Uterus (tissue), 4 donors: ENCODE measurements around the gene MRNIP. TPM values are rescaled to one million over a fixed set of nuclear protein-coding genes. Genes with fewer than 3 reads are reported as not detected.

Experiments
- DNase-seq, 2 donors: peaks; one replicate each; pipeline ENCODE4 v3.0.0-alpha.2; 2019 to 2020
- H3K27ac ChIP-seq, 2 donors: fragments of 200-600 bp; sonication (generic); 1 replicate in 1 of 2; 2 replicates in 1 of 2; pipeline ENCODE4 v1.5.1; 2016 to 2018
- H3K27me3 ChIP-seq, 2 donors: fragments of 200-600 bp; sonication (generic); one replicate each; pipeline ENCODE4 v1.5.1; 2018 to 2019; ENCODE audit warnings: control low read depth in 1 of 2
- H3K36me3 ChIP-seq, 2 donors: fragments of 200-600 bp; sonication (generic); one replicate each; pipeline ENCODE4 v1.5.1; 2019; ENCODE audit warnings: control low read depth in 1 of 2
- H3K4me1 ChIP-seq, 2 donors: fragments of 200-600 bp; sonication (generic); one replicate each; pipeline ENCODE4 v1.5.1; 2018 to 2019; ENCODE audit warnings: control low read depth in 1 of 2
- H3K4me3 ChIP-seq, 2 donors: fragments of 200-600 bp; sonication (generic); 1 replicate in 1 of 2; 2 replicates in 1 of 2; pipeline ENCODE4 v1.5.1; 2018 to 2019; ENCODE audit warnings: mild to moderate bottlenecking in 1 of 2
- H3K9me3 ChIP-seq, 2 donors: fragments of 200-600 bp; sonication (generic); one replicate each; pipeline ENCODE4 v1.5.1; 2019; ENCODE audit warnings: control low read depth in 1 of 2
- CTCF ChIP-seq, 4 experiments: fragments of 200-600 bp in 2 of 4; fragments of 450-650 bp in 2 of 4; sonication (generic) in 2 of 4; IDR thresholded peaks; one replicate each; pipeline ENCODE4 v1.5.1; 2016 to 2019; ENCODE audit warnings: antibody characterized with exemption in 4 of 4, mild to moderate bottlenecking in 2 of 4, moderate library complexity in 1 of 4
- POLR2A ChIP-seq, 2 donors: fragments of 450-650 bp; IDR thresholded peaks; one replicate each; pipeline ENCODE4 v1.6.1; 2016; ENCODE audit warnings: antibody characterized with exemption in 2 of 2, mild to moderate bottlenecking in 1 of 2, moderate library complexity in 1 of 2
- intact Hi-C: fragments of 100-400 bp; cut with DNase I; formaldehyde crosslinking; loops from one replicate; pipeline ENCODE4 v1.15.1; 2023; ENCODE audit warnings: low total_unique reads
- total RNA-seq, 4 donors: library from RNA; depleted of rRNA in 3 of 4; stranded (reverse); fragments of >200 nt in 3 of 4; gene quantifications; one replicate each; pipeline versions ENCODE4 v1.1.0 to v1.2.4, GENCODE V29; 2014 to 2023
- donor health status: DM: yes; HTN: yes; CAD: no.

MRNIP gene
- total RNA-seq, 4 donors from 2014 or later, result 16.8 to 138 (median 61.6) TPM

DNA sequence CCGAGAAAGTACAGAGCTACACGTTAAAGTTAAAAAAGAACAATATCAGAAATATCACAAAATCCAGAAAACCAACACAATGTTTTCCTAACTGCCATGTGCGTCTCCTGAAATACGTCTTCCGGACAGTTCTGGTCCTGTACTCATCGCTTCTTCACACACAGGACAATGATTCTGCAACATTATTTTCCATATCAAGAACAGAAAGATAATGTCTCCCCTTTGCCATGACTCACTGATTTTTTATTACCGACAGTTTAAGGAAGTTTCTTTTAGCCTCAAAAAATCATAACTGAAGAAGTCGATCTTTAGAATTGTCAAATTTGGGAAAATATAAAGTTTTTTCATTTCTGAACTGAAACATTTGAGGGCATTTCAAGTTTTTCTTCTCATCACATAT lies 46.5 kb upstream of the MRNIP start:
- intact Hi-C loops, result no loop called here
- H3K36me3 ChIP-seq, result no peaks in the 10 kb centered on the region
- no peaks in the 10 kb centered on the region for H3K9me3 ChIP-seq
- no peak overlapping the region for H3K4me3 ChIP-seq
- no peak for DNase-seq
- peaks cover 0 to 8% of the 10 kb centered on the region in 2 donors for H3K4me1 ChIP-seq
- no peaks in the 10 kb centered on the region for H3K27me3 ChIP-seq
- no peak overlapping the region for H3K27ac ChIP-seq
- no peak for TF ChIP-seq CTCF (IDR thresholded peaks at IDR 0.05)
- TF ChIP-seq POLR2A (IDR thresholded peaks at IDR 0.05), result no peak

DNA sequence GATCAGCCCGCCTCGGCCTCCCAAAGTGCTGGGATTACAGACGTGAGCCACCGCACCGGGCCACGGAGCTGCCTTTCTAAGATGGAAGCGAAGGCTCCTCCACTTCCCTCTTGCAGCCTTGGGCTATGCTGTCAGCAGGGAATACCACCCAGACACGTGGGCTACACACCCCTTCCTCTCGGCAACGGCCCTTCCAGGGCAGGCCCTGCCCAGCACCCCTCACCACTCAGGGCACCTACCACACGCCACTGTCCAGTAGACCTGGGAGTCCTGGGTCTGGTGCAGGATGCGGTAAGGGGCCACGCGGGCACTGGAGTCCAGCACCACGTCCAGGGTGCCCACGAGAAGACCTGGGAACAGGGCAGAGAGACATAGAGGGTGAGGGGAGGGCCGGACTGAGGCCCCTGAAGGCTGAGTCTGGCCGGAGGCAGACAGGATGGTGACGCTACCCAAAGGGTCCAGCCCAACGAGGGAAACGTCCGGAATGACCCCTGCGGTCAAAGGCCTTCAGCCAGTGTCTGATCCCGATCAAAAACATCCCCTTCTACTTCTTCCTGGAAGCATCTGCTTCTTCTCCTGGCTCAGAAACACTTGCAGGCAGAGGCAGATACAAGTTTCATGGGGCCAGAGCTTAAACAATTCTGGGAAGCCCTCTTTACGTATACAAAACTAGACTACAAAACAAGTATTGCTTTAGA lies 46.0 kb upstream of the MRNIP start:
- H3K9me3 ChIP-seq, result no peaks in the 10 kb centered on the region
- intact Hi-C loops, result no loop called here
- peaks cover 0 to 8% of the 10 kb centered on the region in 2 donors for H3K4me1 ChIP-seq
- no peak overlapping the region for H3K4me3 ChIP-seq
- no peak for DNase-seq
- H3K27ac ChIP-seq, result no peak overlapping the region
- no peaks in the 10 kb centered on the region for H3K27me3 ChIP-seq
- TF ChIP-seq CTCF (IDR thresholded peaks at IDR 0.05) (no peak), POLR2A (IDR thresholded peaks at IDR 0.05) (no peak)
- H3K36me3 ChIP-seq, result no peaks in the 10 kb centered on the region

GRCh38 chr5:179902763-179903158 lies 44.1 kb upstream of the MRNIP start:
- Histone ChIP-seq H3K36me3 (no peaks in the 10 kb centered on the region), H3K27ac (peak overlapping the region; percentile 28 to 35), H3K4me3 (no peak overlapping the region), H3K9me3 (no peaks in the 10 kb centered on the region), H3K4me1 (peaks cover 0 to 8% of the 10 kb centered on the region in 2 donors), H3K27me3 (no peaks in the 10 kb centered on the region)
- intact Hi-C loops, result no loop called here
- no peak for TF ChIP-seq CTCF (IDR thresholded peaks at IDR 0.05)
- no peak for TF ChIP-seq POLR2A (IDR thresholded peaks at IDR 0.05)
- no peak for DNase-seq

DNA sequence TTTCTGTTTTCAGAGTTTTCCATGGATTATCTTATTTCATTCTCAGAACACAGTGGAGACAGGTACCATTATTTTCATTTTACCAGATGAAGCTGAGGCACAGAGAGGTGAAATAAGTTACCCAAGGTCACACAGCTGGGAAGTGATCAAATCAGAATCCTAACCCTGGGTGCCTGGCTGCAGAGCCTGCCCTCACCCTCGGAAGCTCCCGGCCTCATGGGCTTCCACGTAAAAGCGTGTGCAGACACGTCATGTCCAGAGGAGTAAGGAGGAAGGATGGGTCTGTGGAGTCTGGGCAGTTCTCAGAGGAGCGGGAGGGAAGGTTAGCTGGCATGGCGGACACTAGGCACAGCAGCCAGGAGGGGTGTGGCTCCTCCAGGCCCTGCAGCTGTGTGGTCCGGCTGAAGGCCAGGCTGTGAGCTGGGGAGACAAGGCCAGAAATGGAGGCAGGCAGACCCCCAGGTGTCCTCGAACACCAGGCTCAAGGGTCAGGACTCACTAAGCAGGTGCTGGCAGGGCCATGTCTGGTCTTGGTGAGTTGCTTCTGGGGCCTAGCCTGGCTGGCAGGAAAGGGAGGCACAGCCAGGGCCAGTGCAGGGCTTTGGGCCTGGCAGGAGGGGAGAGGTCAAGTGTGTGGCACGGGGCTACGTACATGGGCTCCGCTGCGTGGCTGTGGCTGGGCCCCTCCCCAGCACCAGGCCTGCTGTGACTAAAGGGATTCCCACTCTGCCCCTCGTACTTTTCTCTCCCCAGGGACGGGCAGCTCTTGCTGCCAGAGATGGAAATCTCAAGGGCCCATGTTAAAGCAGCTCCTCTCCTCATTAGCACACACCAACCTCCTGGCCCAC lies 43.5 kb upstream of the MRNIP start:
- intact Hi-C loops, result no loop called here
- H3K9me3 ChIP-seq, result no peaks in the 10 kb centered on the region
- DNase-seq, result no peak
- H3K27ac ChIP-seq, result peak overlapping the region; percentile 35 to 45
- H3K4me1 ChIP-seq, result peaks cover 0 to 8% of the 10 kb centered on the region in 2 donors
- TF ChIP-seq POLR2A (IDR thresholded peaks at IDR 0.05) (no peak), CTCF (IDR thresholded peaks at IDR 0.05) (no peak)
- H3K27me3 ChIP-seq, result no peaks in the 10 kb centered on the region
- no peak overlapping the region for H3K4me3 ChIP-seq
- no peaks in the 10 kb centered on the region for H3K36me3 ChIP-seq

DNA sequence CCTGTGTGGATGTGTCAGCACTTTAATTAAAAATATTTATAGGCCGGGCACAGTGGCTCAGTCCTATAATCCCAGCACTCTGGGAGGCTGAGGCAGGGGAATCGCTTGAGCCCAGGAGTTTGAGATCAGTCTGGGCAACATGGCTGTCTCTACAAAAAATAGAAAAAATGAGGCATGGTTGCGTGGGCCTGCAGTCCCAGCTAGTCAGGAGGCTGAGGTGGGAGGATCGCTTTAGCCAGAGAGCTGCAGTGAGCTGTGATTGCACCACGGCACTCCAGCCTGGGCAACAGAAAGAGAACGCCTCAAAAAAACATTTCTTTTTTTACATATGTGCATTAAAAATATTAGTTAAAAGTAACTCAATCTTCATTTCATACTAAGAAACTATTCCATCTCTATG lies 42.8 kb upstream of the MRNIP start:
- Histone ChIP-seq H3K27ac (peak overlapping the region; percentile 45 to 56), H3K4me3 (no peak overlapping the region), H3K9me3 (no peaks in the 10 kb centered on the region), H3K36me3 (no peaks in the 10 kb centered on the region), H3K27me3 (no peaks in the 10 kb centered on the region), H3K4me1 (peaks cover 0 to 4% of the 10 kb centered on the region in 2 donors)
- intact Hi-C loops, result no loop called here
- no peak for DNase-seq
- TF ChIP-seq CTCF (IDR thresholded peaks at IDR 0.05) (no peak), POLR2A (IDR thresholded peaks at IDR 0.05) (no peak)
